Loucy (cell line): Measurements from ENCODE around the gene IGF2BP3.

Experiments used
- EZH2phosphoT487 ChIP-seq: fragments of 200-600 bp; IDR thresholded peaks from 2 replicates; pipeline ENCODE4 v1.6.1; 2018; ENCODE audit warnings: antibody characterized with exemption, mild to moderate bottlenecking, moderate library complexity, borderline replicate concordance
- TF ChIP-seq, protein P1 (sequence below): fragments of 200-600 bp; sonication (generic); conservative IDR thresholded peaks from 2 replicates; pipeline ENCODE4 v1.5.1; 2014; ENCODE audit warnings: mild to moderate bottlenecking, antibody characterized with exemption, low read length

DNA sequence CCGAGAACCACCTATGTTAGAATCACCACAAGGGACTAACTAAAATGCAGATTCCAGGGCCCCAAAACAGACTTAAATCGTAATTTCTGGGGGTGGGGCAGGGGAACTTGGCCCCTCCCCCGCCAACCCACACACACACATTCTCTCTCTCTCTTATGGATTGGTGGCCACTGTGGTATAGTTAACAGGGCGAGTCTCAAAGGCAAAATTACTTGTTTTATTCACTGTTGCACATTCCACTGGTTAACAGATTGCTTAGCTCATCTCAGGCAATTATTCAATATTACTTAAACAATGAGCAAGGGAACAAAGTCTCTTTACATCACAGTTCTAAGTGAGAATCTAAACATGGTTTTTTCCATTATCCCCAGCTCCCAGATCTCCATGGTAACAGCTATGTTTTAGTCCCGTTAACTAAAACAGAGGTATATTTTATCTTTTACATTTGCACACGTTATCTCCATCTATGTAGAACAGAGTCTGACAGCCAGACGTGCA, 38.5 kb downstream of the IGF2BP3 start:
- TF ChIP-seq, protein P1, sequence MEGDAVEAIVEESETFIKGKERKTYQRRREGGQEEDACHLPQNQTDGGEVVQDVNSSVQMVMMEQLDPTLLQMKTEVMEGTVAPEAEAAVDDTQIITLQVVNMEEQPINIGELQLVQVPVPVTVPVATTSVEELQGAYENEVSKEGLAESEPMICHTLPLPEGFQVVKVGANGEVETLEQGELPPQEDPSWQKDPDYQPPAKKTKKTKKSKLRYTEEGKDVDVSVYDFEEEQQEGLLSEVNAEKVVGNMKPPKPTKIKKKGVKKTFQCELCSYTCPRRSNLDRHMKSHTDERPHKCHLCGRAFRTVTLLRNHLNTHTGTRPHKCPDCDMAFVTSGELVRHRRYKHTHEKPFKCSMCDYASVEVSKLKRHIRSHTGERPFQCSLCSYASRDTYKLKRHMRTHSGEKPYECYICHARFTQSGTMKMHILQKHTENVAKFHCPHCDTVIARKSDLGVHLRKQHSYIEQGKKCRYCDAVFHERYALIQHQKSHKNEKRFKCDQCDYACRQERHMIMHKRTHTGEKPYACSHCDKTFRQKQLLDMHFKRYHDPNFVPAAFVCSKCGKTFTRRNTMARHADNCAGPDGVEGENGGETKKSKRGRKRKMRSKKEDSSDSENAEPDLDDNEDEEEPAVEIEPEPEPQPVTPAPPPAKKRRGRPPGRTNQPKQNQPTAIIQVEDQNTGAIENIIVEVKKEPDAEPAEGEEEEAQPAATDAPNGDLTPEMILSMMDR = no peak
- no peak for TF ChIP-seq EZH2phosphoT487
